Neural progenitor cell (in vitro differentiated cells): Measurements from ENCODE around the gene CCDC60.

Source experiments
- EZH2 ChIP-seq: fragments of 200-600 bp; sonication (generic); IDR thresholded peaks from 2 replicates; pipeline ENCODE4 v1.6.1; 2017; ENCODE audit warnings: antibody characterized with exemption, mild to moderate bottlenecking, moderate library complexity
- TF ChIP-seq, protein P1 (sequence below): fragments of 200-600 bp; sonication (generic); IDR thresholded peaks from 2 replicates; pipeline ENCODE4 v1.5.1; 2017; ENCODE audit warnings: antibody characterized with exemption, mild to moderate bottlenecking

DNA sequence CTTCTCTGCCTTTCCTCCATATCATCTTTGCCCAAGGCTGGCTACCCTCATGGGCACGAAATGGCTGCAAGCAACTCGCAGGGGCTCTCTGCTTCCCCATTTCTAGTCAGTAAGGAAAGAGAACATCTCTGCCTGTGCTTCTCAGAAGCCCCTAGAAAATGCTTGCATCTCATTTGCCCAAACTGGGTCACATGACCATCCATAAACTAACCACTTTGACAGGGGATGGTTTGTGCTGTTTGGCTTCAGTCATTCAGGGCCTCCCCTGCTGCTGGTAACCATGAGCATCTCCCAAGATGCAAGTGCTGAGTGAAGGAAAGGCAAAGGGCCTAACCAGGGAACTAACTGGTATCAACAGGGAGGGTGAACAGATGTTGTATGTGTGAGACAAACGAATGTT lies 91.1 kb downstream of the CCDC60 start:
- TF ChIP-seq, protein P1, sequence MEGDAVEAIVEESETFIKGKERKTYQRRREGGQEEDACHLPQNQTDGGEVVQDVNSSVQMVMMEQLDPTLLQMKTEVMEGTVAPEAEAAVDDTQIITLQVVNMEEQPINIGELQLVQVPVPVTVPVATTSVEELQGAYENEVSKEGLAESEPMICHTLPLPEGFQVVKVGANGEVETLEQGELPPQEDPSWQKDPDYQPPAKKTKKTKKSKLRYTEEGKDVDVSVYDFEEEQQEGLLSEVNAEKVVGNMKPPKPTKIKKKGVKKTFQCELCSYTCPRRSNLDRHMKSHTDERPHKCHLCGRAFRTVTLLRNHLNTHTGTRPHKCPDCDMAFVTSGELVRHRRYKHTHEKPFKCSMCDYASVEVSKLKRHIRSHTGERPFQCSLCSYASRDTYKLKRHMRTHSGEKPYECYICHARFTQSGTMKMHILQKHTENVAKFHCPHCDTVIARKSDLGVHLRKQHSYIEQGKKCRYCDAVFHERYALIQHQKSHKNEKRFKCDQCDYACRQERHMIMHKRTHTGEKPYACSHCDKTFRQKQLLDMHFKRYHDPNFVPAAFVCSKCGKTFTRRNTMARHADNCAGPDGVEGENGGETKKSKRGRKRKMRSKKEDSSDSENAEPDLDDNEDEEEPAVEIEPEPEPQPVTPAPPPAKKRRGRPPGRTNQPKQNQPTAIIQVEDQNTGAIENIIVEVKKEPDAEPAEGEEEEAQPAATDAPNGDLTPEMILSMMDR = no peak
- TF ChIP-seq EZH2 = no peak
